ENCODE results near the gene KCTD18.

Gene KCTD18

GRCh38 chr2:200506679-200507078 lies 3.2 kb downstream of the KCTD18 start:
- TF ChIP-seq GATA1 (IDR thresholded peaks at IDR 0.05; ENCODE audit: low read depth, low read length) (no peak), POLR2A (IDR thresholded peaks at IDR 0.05; ENCODE audit: low read length) (no peak)
- DNase-seq: no peak

- DNase-seq: no peak
- TF ChIP-seq POLR2A (IDR thresholded peaks at IDR 0.05; ENCODE audit: low read length): no peak
- no peak for TF ChIP-seq GATA1 (IDR thresholded peaks at IDR 0.05; ENCODE audit: low read depth, low read length)
Measured at GRCh38 chr2:200502196-200502595, 7.7 kb downstream of the KCTD18 start.

- no peak for TF ChIP-seq POLR2A (IDR thresholded peaks at IDR 0.05; ENCODE audit: low read length)
- TF ChIP-seq GATA1 (IDR thresholded peaks at IDR 0.05; ENCODE audit: low read depth, low read length): no peak
- no peak for DNase-seq
Measured at GRCh38 chr2:200498402-200499162, 11.3 kb downstream of the KCTD18 start.

GRCh38 chr2:200496696-200497095 lies 13.2 kb downstream of the KCTD18 start:
- DNase-seq: peak; percentile 60 to 77
- no peak for TF ChIP-seq POLR2A (IDR thresholded peaks at IDR 0.05; ENCODE audit: low read length)
- no peak for TF ChIP-seq GATA1 (IDR thresholded peaks at IDR 0.05; ENCODE audit: low read depth, low read length)

- DNase-seq: no peak
- TF ChIP-seq GATA1 (IDR thresholded peaks at IDR 0.05; ENCODE audit: low read depth, low read length) (no peak), POLR2A (IDR thresholded peaks at IDR 0.05; ENCODE audit: low read length) (no peak)
Measured at GRCh38 chr2:200494048-200494447, 15.8 kb downstream of the KCTD18 start.

- no peak for DNase-seq
- TF ChIP-seq GATA1 (IDR thresholded peaks at IDR 0.05; ENCODE audit: low read depth, low read length) (no peak), POLR2A (IDR thresholded peaks at IDR 0.05; ENCODE audit: low read length) (no peak)
Measured at GRCh38 chr2:200492656-200493055, 17.2 kb downstream of the KCTD18 start.

GRCh38 chr2:200490001-200490400 lies 19.9 kb downstream of the KCTD18 start:
- DNase-seq: no peak
- no peak for TF ChIP-seq POLR2A (IDR thresholded peaks at IDR 0.05; ENCODE audit: low read length)
- TF ChIP-seq GATA1 (IDR thresholded peaks at IDR 0.05; ENCODE audit: low read depth, low read length): no peak

GRCh38 chr2:200488169-200488568 lies 21.7 kb downstream of the KCTD18 start:
- TF ChIP-seq GATA1 (IDR thresholded peaks at IDR 0.05; ENCODE audit: low read depth, low read length): no peak
- TF ChIP-seq POLR2A (IDR thresholded peaks at IDR 0.05; ENCODE audit: low read length): no peak
- DNase-seq: no peak

- TF ChIP-seq GATA1 (IDR thresholded peaks at IDR 0.05; ENCODE audit: low read depth, low read length): no peak
- no peak for TF ChIP-seq POLR2A (IDR thresholded peaks at IDR 0.05; ENCODE audit: low read length)
- no peak for DNase-seq
Measured at GRCh38 chr2:200486529-200486928, 23.3 kb downstream of the KCTD18 start.

GRCh38 chr2:200484934-200485333 lies 24.9 kb downstream of the KCTD18 start:
- TF ChIP-seq POLR2A (IDR thresholded peaks at IDR 0.05; ENCODE audit: low read length) (no peak), GATA1 (IDR thresholded peaks at IDR 0.05; ENCODE audit: low read depth, low read length) (no peak)
- no peak for DNase-seq

GRCh38 chr2:200483729-200484198 lies 26.1 kb downstream of the KCTD18 start:
- DNase-seq: peak; percentile 49 to 55

GRCh38 chr2:200482194-200482593 lies 27.7 kb downstream of the KCTD18 start:
- TF ChIP-seq POLR2A (IDR thresholded peaks at IDR 0.05; ENCODE audit: low read length) (no peak), GATA1 (IDR thresholded peaks at IDR 0.05; ENCODE audit: low read depth, low read length) (no peak)

More at GRCh38 chr2:200483729-200484198, 26.1 kb downstream of the KCTD18 start:
- TF ChIP-seq POLR2A (IDR thresholded peaks at IDR 0.05; ENCODE audit: low read length): no peak

GRCh38 chr2:200479692-200480265 lies 30.1 kb downstream of the KCTD18 start:
- DNase-seq: no peak
- TF ChIP-seq GATA1 (IDR thresholded peaks at IDR 0.05; ENCODE audit: low read depth, low read length): no peak
- TF ChIP-seq POLR2A (IDR thresholded peaks at IDR 0.05; ENCODE audit: low read length): no peak

More at GRCh38 chr2:200482194-200482593, 27.7 kb downstream of the KCTD18 start:
- DNase-seq: peak in 1 of 2 experiments; percentile 12

GRCh38 chr2:200477667-200478131 lies 32.2 kb downstream of the KCTD18 start:
- no peak for DNase-seq
- TF ChIP-seq GATA1 (IDR thresholded peaks at IDR 0.05; ENCODE audit: low read depth, low read length): no peak
- no peak for TF ChIP-seq POLR2A (IDR thresholded peaks at IDR 0.05; ENCODE audit: low read length)

- no peak for DNase-seq
- TF ChIP-seq GATA1 (IDR thresholded peaks at IDR 0.05; ENCODE audit: low read depth, low read length) (no peak), POLR2A (IDR thresholded peaks at IDR 0.05; ENCODE audit: low read length) (no peak)
Measured at GRCh38 chr2:200476836-200477235, 33.0 kb downstream of the KCTD18 start.

Measured in erythroblast (primary cell).